ENCODE data around the gene TMEM150A. TPM values are rescaled to one million over a fixed set of nuclear protein-coding genes. Genes with fewer than 3 reads are reported as not detected.

TMEM150A gene
- total and polyA plus RNA-seq, 2 of the 13 experiments (the other 11 are each of a cell fraction or from before 2014, with no cell fraction given): 30.1 to 70.4 TPM

- no peak for TF ChIP-seq THAP9 (CRISPR knock-in tag; IDR thresholded peaks at IDR 0.05; ENCODE audit: borderline replicate concordance)
- no peak for TF ChIP-seq SMARCC2 (IDR thresholded peaks at IDR 0.05)
- TF ChIP-seq, protein P1, sequence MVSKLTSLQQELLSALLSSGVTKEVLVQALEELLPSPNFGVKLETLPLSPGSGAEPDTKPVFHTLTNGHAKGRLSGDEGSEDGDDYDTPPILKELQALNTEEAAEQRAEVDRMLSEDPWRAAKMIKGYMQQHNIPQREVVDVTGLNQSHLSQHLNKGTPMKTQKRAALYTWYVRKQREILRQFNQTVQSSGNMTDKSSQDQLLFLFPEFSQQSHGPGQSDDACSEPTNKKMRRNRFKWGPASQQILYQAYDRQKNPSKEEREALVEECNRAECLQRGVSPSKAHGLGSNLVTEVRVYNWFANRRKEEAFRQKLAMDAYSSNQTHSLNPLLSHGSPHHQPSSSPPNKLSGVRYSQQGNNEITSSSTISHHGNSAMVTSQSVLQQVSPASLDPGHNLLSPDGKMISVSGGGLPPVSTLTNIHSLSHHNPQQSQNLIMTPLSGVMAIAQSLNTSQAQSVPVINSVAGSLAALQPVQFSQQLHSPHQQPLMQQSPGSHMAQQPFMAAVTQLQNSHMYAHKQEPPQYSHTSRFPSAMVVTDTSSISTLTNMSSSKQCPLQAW (CRISPR knock-in tag; IDR thresholded peaks at IDR 0.05): no peak
- no peak for TF ChIP-seq SIN3A (IDR thresholded peaks at IDR 0.05; ENCODE audit: borderline replicate concordance, low read depth, low read length)
- 0 out of 2 replicates have a peak, but pooled peaks have one; percentile 11 for TF ChIP-seq TOE1 (CRISPR knock-in tag; IDR thresholded peaks at IDR 0.05)
- TF ChIP-seq ZNF33A (CRISPR knock-in tag; IDR thresholded peaks at IDR 0.05; ENCODE audit: borderline replicate concordance): 0 out of 2 replicates have a peak, but pooled peaks have one; percentile 35
- TF ChIP-seq JUND (CRISPR knock-in tag; IDR thresholded peaks at IDR 0.05): no peak
- TF ChIP-seq DPF2 (CRISPR knock-in tag; IDR thresholded peaks at IDR 0.05; ENCODE audit: borderline replicate concordance, low read depth): no peak
- no peak for TF ChIP-seq PAX8 (CRISPR knock-in tag; IDR thresholded peaks at IDR 0.05; ENCODE audit: borderline replicate concordance)
- TF ChIP-seq JUN (CRISPR knock-in tag; IDR thresholded peaks at IDR 0.05): 0 out of 2 replicates have a peak, but pooled peaks have one; percentile 16
- TF ChIP-seq ZNF530 (CRISPR knock-in tag; IDR thresholded peaks at IDR 0.05; ENCODE audit: low read depth): 0 out of 2 replicates have a peak, but pooled peaks have one; percentile 64
- no peak for TF ChIP-seq ZMYM3 (CRISPR knock-in tag; IDR thresholded peaks at IDR 0.05)
- TF ChIP-seq HOXA3 (CRISPR knock-in tag; IDR thresholded peaks at IDR 0.05): no peak
- TF ChIP-seq, protein P2, sequence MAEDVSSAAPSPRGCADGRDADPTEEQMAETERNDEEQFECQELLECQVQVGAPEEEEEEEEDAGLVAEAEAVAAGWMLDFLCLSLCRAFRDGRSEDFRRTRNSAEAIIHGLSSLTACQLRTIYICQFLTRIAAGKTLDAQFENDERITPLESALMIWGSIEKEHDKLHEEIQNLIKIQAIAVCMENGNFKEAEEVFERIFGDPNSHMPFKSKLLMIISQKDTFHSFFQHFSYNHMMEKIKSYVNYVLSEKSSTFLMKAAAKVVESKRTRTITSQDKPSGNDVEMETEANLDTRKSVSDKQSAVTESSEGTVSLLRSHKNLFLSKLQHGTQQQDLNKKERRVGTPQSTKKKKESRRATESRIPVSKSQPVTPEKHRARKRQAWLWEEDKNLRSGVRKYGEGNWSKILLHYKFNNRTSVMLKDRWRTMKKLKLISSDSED (CRISPR knock-in tag; IDR thresholded peaks at IDR 0.05): no peak
- no peak for TF ChIP-seq ZNF770 (CRISPR knock-in tag; IDR thresholded peaks at IDR 0.05)
- TF ChIP-seq ZNF589 (CRISPR knock-in tag; conservative IDR thresholded peaks at IDR 0.05): no peak
- TF ChIP-seq ARHGAP35 (CRISPR knock-in tag; IDR thresholded peaks at IDR 0.05; ENCODE audit: borderline replicate concordance): no peak
- TF ChIP-seq ZNF709 (CRISPR knock-in tag; IDR thresholded peaks at IDR 0.05): no peak
- TF ChIP-seq ZNF317 (CRISPR knock-in tag; IDR thresholded peaks at IDR 0.05): 0 out of 2 replicates have a peak, but pooled peaks have one; percentile 6
- no peak for TF ChIP-seq RAD21 (CRISPR knock-in tag; IDR thresholded peaks at IDR 0.05)
- TF ChIP-seq YEATS2 (CRISPR knock-in tag; IDR thresholded peaks at IDR 0.05; ENCODE audit: borderline replicate concordance): no peak
- 0 out of 2 replicates have a peak, but pooled peaks have one; percentile 12 for TF ChIP-seq ZNF772 (CRISPR knock-in tag; IDR thresholded peaks at IDR 0.05)
- no peak for TF ChIP-seq KDM6A (CRISPR knock-in tag; IDR thresholded peaks at IDR 0.05; ENCODE audit: low read depth)
Observed at GRCh38 chr2:85594715-85595300, 7.7 kb downstream of the TMEM150A start (continued).
